SJCRH30 (cell line): ENCODE data around the gene FXYD3. TPM values are rescaled to one million over a fixed set of nuclear protein-coding genes. Genes with fewer than 3 reads are reported as not detected.
A peak's percentile ranks its signal among the peaks of the same experiment; 100 is the strongest.
"Not testable (repeated sequence)": the region's sequence is repeated elsewhere in the genome, so short reads cannot be mapped to it uniquely, and the experiment has no call there.

Experiments used
- DNase-seq, 2 experiments: peaks; one replicate each; pipeline ENCODE4 v3.0.0-alpha.2; 2015 to 2020
- H3K27ac ChIP-seq: fragments of 250-450 bp; sonication (Bioruptor Pico); 2 replicates; pipeline ENCODE4 v1.5.1; 2020; ENCODE audit warnings: mild to moderate bottlenecking, moderate library complexity
- H3K27me3 ChIP-seq: fragments of 250-450 bp; sonication (Bioruptor Pico); 2 replicates; pipeline ENCODE4 v1.5.1; 2020; ENCODE audit warnings: mild to moderate bottlenecking, moderate library complexity
- H3K36me3 ChIP-seq: fragments of 250-450 bp; sonication (Bioruptor Pico); 2 replicates; pipeline ENCODE4 v1.5.1; 2020; ENCODE audit warnings: mild to moderate bottlenecking, moderate library complexity
- H3K4me1 ChIP-seq: fragments of 250-450 bp; sonication (Bioruptor Pico); 2 replicates; pipeline ENCODE4 v1.5.1; 2020; ENCODE audit warnings: mild to moderate bottlenecking, moderate library complexity
- H3K4me3 ChIP-seq: fragments of 250-450 bp; sonication (Bioruptor Pico); 2 replicates; pipeline ENCODE4 v1.5.1; 2020; ENCODE audit warnings: mild to moderate bottlenecking, moderate library complexity
- H3K9me3 ChIP-seq: fragments of 250-450 bp; sonication (Bioruptor Pico); replicated peaks from 2 replicates; pipeline ENCODE4 v1.5.1; 2020; ENCODE audit warnings: mild to moderate bottlenecking, moderate library complexity
- total RNA-seq: library from RNA; depleted of rRNA; stranded (reverse); fragments of >200 nt; shearing (Covaris generic); gene quantifications from 2 replicates; pipeline ENCODE4 v1.2.3, GENCODE V29; 2014

The FXYD3 gene
- total RNA-seq, 1 experiment from 2014 or later = not detected

- H3K4me3 ChIP-seq = no peak overlapping the region
- H3K36me3 ChIP-seq = no peaks in the 10 kb centered on the region
- H3K9me3 ChIP-seq = no peaks in the 10 kb centered on the region
- no peaks in the 10 kb centered on the region for H3K4me1 ChIP-seq
- peaks cover 11% of the 10 kb centered on the region for H3K27me3 ChIP-seq
- DNase-seq = no peak
- H3K27ac ChIP-seq = no peak overlapping the region
Observed at GRCh38 chr19:35120898-35121297, 5.3 kb downstream of the FXYD3 start.

- Histone ChIP-seq H3K27me3 (peaks cover 11% of the 10 kb centered on the region), H3K4me1 (no peaks in the 10 kb centered on the region), H3K4me3 (no peak overlapping the region), H3K36me3 (no peaks in the 10 kb centered on the region), H3K9me3 (no peaks in the 10 kb centered on the region), H3K27ac (no peak overlapping the region)
- DNase-seq = no peak
Observed at GRCh38 chr19:35122687-35123551, 7.3 kb downstream of the FXYD3 start.

- Histone ChIP-seq H3K9me3 (no peaks in the 10 kb centered on the region), H3K36me3 (no peaks in the 10 kb centered on the region), H3K27ac (no peak overlapping the region), H3K27me3 (peaks cover 13% of the 10 kb centered on the region), H3K4me3 (no peak overlapping the region), H3K4me1 (no peaks in the 10 kb centered on the region)
- no peak for DNase-seq
Observed at GRCh38 chr19:35123573-35123972, 8.0 kb downstream of the FXYD3 start.

GRCh38 chr19:35124098-35125060 lies 8.8 kb downstream of the FXYD3 start:
- Histone ChIP-seq H3K27ac (no peak overlapping the region), H3K27me3 (peaks cover 13% of the 10 kb centered on the region), H3K9me3 (no peaks in the 10 kb centered on the region), H3K4me1 (no peaks in the 10 kb centered on the region), H3K36me3 (no peaks in the 10 kb centered on the region), H3K4me3 (no peak overlapping the region)
- DNase-seq = peak in 1 of 2 experiments; percentile 26

- Histone ChIP-seq H3K9me3 (no peaks in the 10 kb centered on the region), H3K27ac (no peak overlapping the region), H3K4me1 (no peaks in the 10 kb centered on the region), H3K4me3 (no peak overlapping the region), H3K36me3 (no peaks in the 10 kb centered on the region), H3K27me3 (peaks cover 13% of the 10 kb centered on the region)
- no peak for DNase-seq
Observed at GRCh38 chr19:35125270-35125717, 9.7 kb downstream of the FXYD3 start.

GRCh38 chr19:35125749-35126623 lies 10.4 kb downstream of the FXYD3 start:
- no peaks in the 10 kb centered on the region for H3K36me3 ChIP-seq
- DNase-seq = no peak
- H3K27me3 ChIP-seq = peaks cover 13% of the 10 kb centered on the region
- H3K27ac ChIP-seq = no peak overlapping the region
- no peak overlapping the region for H3K4me3 ChIP-seq
- H3K4me1 ChIP-seq = no peaks in the 10 kb centered on the region
- H3K9me3 ChIP-seq = no peaks in the 10 kb centered on the region

- Histone ChIP-seq H3K36me3 (no peaks in the 10 kb centered on the region), H3K9me3 (no peaks in the 10 kb centered on the region), H3K27ac (no peak overlapping the region), H3K4me1 (no peaks in the 10 kb centered on the region), H3K27me3 (peaks cover 12% of the 10 kb centered on the region), H3K4me3 (no peak overlapping the region)
- DNase-seq = no peak
Observed at GRCh38 chr19:35126624-35126959, 11.0 kb downstream of the FXYD3 start.

GRCh38 chr19:35127871-35128270 lies 12.2 kb downstream of the FXYD3 start:
- Histone ChIP-seq H3K4me1 (no peaks in the 10 kb centered on the region), H3K4me3 (no peak overlapping the region), H3K36me3 (no peaks in the 10 kb centered on the region), H3K9me3 (no peaks in the 10 kb centered on the region), H3K27me3 (peaks cover 8% of the 10 kb centered on the region), H3K27ac (no peak overlapping the region)
- DNase-seq = no peak

GRCh38 chr19:35128398-35129057 lies 12.9 kb downstream of the FXYD3 start:
- Histone ChIP-seq H3K4me1 (no peaks in the 10 kb centered on the region), H3K9me3 (no peaks in the 10 kb centered on the region), H3K27me3 (peaks cover 8% of the 10 kb centered on the region), H3K4me3 (no peak overlapping the region), H3K27ac (no peak overlapping the region), H3K36me3 (no peaks in the 10 kb centered on the region)
- DNase-seq = no peak

- H3K27ac ChIP-seq, DNase-seq, H3K4me3 ChIP-seq, H3K27me3 ChIP-seq, H3K4me1 ChIP-seq, H3K9me3 ChIP-seq, H3K36me3 ChIP-seq: not testable (repeated sequence)
Observed at GRCh38 chr19:35129724-35130274, 14.2 kb downstream of the FXYD3 start.

- Histone ChIP-seq H3K27me3 (peaks cover 8% of the 10 kb centered on the region; the same call in 1 of the 2 replicates), H3K27ac (no peak overlapping the region), H3K4me3 (no peak overlapping the region), H3K4me1 (no peaks in the 10 kb centered on the region), H3K36me3 (no peaks in the 10 kb centered on the region), H3K9me3 (no peaks in the 10 kb centered on the region)
- DNase-seq = no peak
Observed at GRCh38 chr19:35130761-35131720, 15.4 kb downstream of the FXYD3 start.

GRCh38 chr19:35132254-35132653 lies 16.6 kb downstream of the FXYD3 start:
- Histone ChIP-seq H3K27ac (no peak overlapping the region), H3K27me3 (peaks cover 14% of the 10 kb centered on the region), H3K36me3 (no peaks in the 10 kb centered on the region)

GRCh38 chr19:35133826-35134225 lies 18.2 kb downstream of the FXYD3 start:
- H3K4me3 ChIP-seq = no peak overlapping the region
- H3K27ac ChIP-seq = no peak overlapping the region
- H3K27me3 ChIP-seq = peaks cover 11% of the 10 kb centered on the region
- H3K4me1 ChIP-seq = no peaks in the 10 kb centered on the region
- H3K9me3 ChIP-seq = no peaks in the 10 kb centered on the region
- no peaks in the 10 kb centered on the region for H3K36me3 ChIP-seq
- no peak for DNase-seq

More at GRCh38 chr19:35132254-35132653, 16.6 kb downstream of the FXYD3 start:
- Histone ChIP-seq H3K4me3 (no peak overlapping the region), H3K9me3 (no peaks in the 10 kb centered on the region), H3K4me1 (no peaks in the 10 kb centered on the region)
- no peak for DNase-seq
